ENCODE measurements around the gene ZNF831. TPM values are rescaled to one million over a fixed set of nuclear protein-coding genes. Genes with fewer than 3 reads are reported as not detected.
A peak's percentile ranks its signal among the peaks of the same experiment; 100 is the strongest.

Gene ZNF831
- total RNA-seq, 2 experiments from 2014 or later, result 7.0 to 8.6 TPM

- H3K4me1 Mint-ChIP-seq, result peaks cover 92% of the 10 kb centered on the region
- H3K27me3 Mint-ChIP-seq, result no peaks in the 10 kb centered on the region
- peak overlapping the region; percentile 83 for H3K27ac Mint-ChIP-seq
- no peak for ATAC-seq
- ChIA-PET CTCF (no interaction called here), POLR2A (no interaction called here)
- H3K4me3 Mint-ChIP-seq, result no peak overlapping the region
- no peak for DNase-seq
- intact Hi-C loops (cut with DNase I, micrococcal nuclease), result loop anchor here in 1 of 2 experiments (10.0 kb wide), 1 partner anchor 752 kb away; no protein-coding TSS in a partner anchor
- H3K9me3 Mint-ChIP-seq (ENCODE audit: low read depth), result no peaks in the 10 kb centered on the region
- peaks cover 12% of the 10 kb centered on the region for H3K36me3 Mint-ChIP-seq (ENCODE audit: low read depth)
Observed at GRCh38 chr20:59157064-59157463, 6.6 kb upstream of the ZNF831 start.

- H3K36me3 Mint-ChIP-seq (ENCODE audit: low read depth), result peaks cover 10% of the 10 kb centered on the region
Observed at GRCh38 chr20:59157531-59157930, 6.1 kb upstream of the ZNF831 start.

GRCh38 chr20:59157961-59158541 lies 5.6 kb upstream of the ZNF831 start:
- intact Hi-C loops (cut with DNase I, micrococcal nuclease), result loop anchor here in 1 of 2 experiments (2.0 to 10.0 kb wide), 2 partner anchors 69 to 753 kb away; no protein-coding TSS in a partner anchor
- Mint-ChIP-seq H3K9me3 (ENCODE audit: low read depth) (no peaks in the 10 kb centered on the region), H3K27ac (peak overlapping the region; percentile 66), H3K4me1 (peaks cover 92% of the 10 kb centered on the region), H3K36me3 (ENCODE audit: low read depth) (peaks cover 9% of the 10 kb centered on the region), H3K4me3 (peak overlapping the region; percentile 45), H3K27me3 (no peaks in the 10 kb centered on the region)
- POLR2A ChIA-PET, result no interaction called here
- no peak for ATAC-seq
- no peak for DNase-seq
- CTCF ChIA-PET, result interaction anchor here (1.8 to 2.0 kb wide), 2 partner anchors 11 to 20 kb away, joined by 5 to 7 read pairs; no protein-coding TSS in a partner anchor

More at GRCh38 chr20:59157531-59157930, 6.1 kb upstream of the ZNF831 start:
- ATAC-seq (no peak), DNase-seq (no peak)
- intact Hi-C loops (cut with DNase I, micrococcal nuclease), result loop anchor here in 1 of 2 experiments (10.0 kb wide), 1 partner anchor 753 kb away; no protein-coding TSS in a partner anchor
- Mint-ChIP-seq H3K27ac (peak overlapping the region; percentile 83), H3K27me3 (no peaks in the 10 kb centered on the region), H3K4me3 (no peak overlapping the region), H3K4me1 (peaks cover 92% of the 10 kb centered on the region), H3K9me3 (ENCODE audit: low read depth) (no peaks in the 10 kb centered on the region)
- POLR2A ChIA-PET, result no interaction called here
- CTCF ChIA-PET, result interaction anchor here (2.0 kb wide), 1 partner anchor 10 kb away, joined by 5 read pairs; no protein-coding TSS in a partner anchor

- CTCF ChIA-PET, result interaction anchor here (0.9 to 2.4 kb wide), 9 partner anchors 12 to 93 kb away, joined by 3 to 7 read pairs (median 4); no protein-coding TSS in a partner anchor
- DNase-seq (no peak), ATAC-seq (no peak)
- Mint-ChIP-seq H3K27ac (no peak overlapping the region), H3K4me3 (peak overlapping the region; percentile 45), H3K4me1 (peaks cover 91% of the 10 kb centered on the region), H3K9me3 (ENCODE audit: low read depth) (no peaks in the 10 kb centered on the region), H3K36me3 (ENCODE audit: low read depth) (peaks cover 9% of the 10 kb centered on the region), H3K27me3 (no peaks in the 10 kb centered on the region)
- POLR2A ChIA-PET, result interaction anchor here (1.3 kb wide), 1 partner anchor 12 kb away, joined by 7 read pairs; no protein-coding TSS in a partner anchor
- intact Hi-C loops (cut with DNase I, micrococcal nuclease), result loop anchor here (1.0 to 10.0 kb wide), 3 partner anchors 11 to 754 kb away; no protein-coding TSS in a partner anchor
Observed at GRCh38 chr20:59158673-59159072, 4.9 kb upstream of the ZNF831 start.

GRCh38 chr20:59159091-59159490 lies 4.5 kb upstream of the ZNF831 start:
- ChIA-PET POLR2A (interaction anchor here (1.1 to 1.3 kb wide), 2 partner anchors 12 to 13 kb away, joined by 3 to 7 read pairs; no protein-coding TSS in a partner anchor), CTCF (interaction anchor here (0.6 to 2.4 kb wide), 11 partner anchors 10 to 93 kb away, joined by 3 to 7 read pairs (median 4); no protein-coding TSS in a partner anchor)
- Mint-ChIP-seq H3K4me1 (peaks cover 87% of the 10 kb centered on the region), H3K4me3 (peak overlapping the region; percentile 80), H3K27me3 (no peaks in the 10 kb centered on the region), H3K36me3 (ENCODE audit: low read depth) (peaks cover 9% of the 10 kb centered on the region), H3K27ac (peak overlapping the region; percentile 97), H3K9me3 (ENCODE audit: low read depth) (no peaks in the 10 kb centered on the region)
- intact Hi-C loops (cut with DNase I, micrococcal nuclease), result loop anchor here (1.0 to 10.0 kb wide), 3 partner anchors 12 to 754 kb away; no protein-coding TSS in a partner anchor
- ATAC-seq, result peak; percentile 7
- no peak for DNase-seq

- ATAC-seq (peak; percentile 83), DNase-seq (peak; percentile 75)
- Mint-ChIP-seq H3K9me3 (ENCODE audit: low read depth) (no peaks in the 10 kb centered on the region), H3K27me3 (no peaks in the 10 kb centered on the region), H3K27ac (peak overlapping the region; percentile 97), H3K4me1 (peaks cover 82% of the 10 kb centered on the region), H3K4me3 (peak overlapping the region; percentile 80), H3K36me3 (ENCODE audit: low read depth) (peaks cover 9% of the 10 kb centered on the region)
- intact Hi-C loops (cut with DNase I, micrococcal nuclease), result loop anchor here (1.0 to 10.0 kb wide), 5 partner anchors 12 to 855 kb away; partner anchors contain the start of gene RAB22A (in 1 of the 2)
- CTCF ChIA-PET, result interaction anchor here (0.6 to 2.4 kb wide), 12 partner anchors 11 to 94 kb away, joined by 3 to 7 read pairs (median 4); no protein-coding TSS in a partner anchor
- POLR2A ChIA-PET, result interaction anchor here (0.7 to 1.3 kb wide), 3 partner anchors 11 to 14 kb away, joined by 3 to 7 read pairs (median 3); no protein-coding TSS in a partner anchor
Observed at GRCh38 chr20:59159493-59160376, 3.9 kb upstream of the ZNF831 start.

- DNase-seq (no peak), ATAC-seq (no peak)
- intact Hi-C loops (cut with DNase I, micrococcal nuclease), result loop anchor here (1.0 to 10.0 kb wide), 3 partner anchors 8 to 856 kb away; partner anchors contain the start of gene RAB22A (in 1 of the 2)
- H3K4me1 Mint-ChIP-seq, result peaks cover 82% of the 10 kb centered on the region
- H3K4me3 Mint-ChIP-seq, result peak overlapping the region; percentile 80
- H3K9me3 Mint-ChIP-seq (ENCODE audit: low read depth), result no peaks in the 10 kb centered on the region
- ChIA-PET POLR2A (interaction anchor here (0.6 kb wide), 2 partner anchors 12 to 93 kb away, joined by 3 to 5 read pairs; no protein-coding TSS in a partner anchor), CTCF (interaction anchor here (0.6 to 2.4 kb wide), 6 partner anchors 12 to 73 kb away, joined by 3 to 6 read pairs (median 4); no protein-coding TSS in a partner anchor)
- H3K27me3 Mint-ChIP-seq, result no peaks in the 10 kb centered on the region
- peaks cover 9% of the 10 kb centered on the region for H3K36me3 Mint-ChIP-seq (ENCODE audit: low read depth)
- peak overlapping the region; percentile 97 for H3K27ac Mint-ChIP-seq
Observed at GRCh38 chr20:59160389-59161115, 3.1 kb upstream of the ZNF831 start.

- DNase-seq, result no peak
- ATAC-seq, result no peak
- Mint-ChIP-seq H3K27me3 (no peaks in the 10 kb centered on the region), H3K4me3 (peak overlapping the region; percentile 80), H3K36me3 (ENCODE audit: low read depth) (peaks cover 9% of the 10 kb centered on the region), H3K27ac (peak overlapping the region; percentile 97), H3K4me1 (peaks cover 85% of the 10 kb centered on the region), H3K9me3 (ENCODE audit: low read depth) (no peaks in the 10 kb centered on the region)
- intact Hi-C loops (cut with DNase I, micrococcal nuclease), result loop anchor here (1.0 to 10.0 kb wide), 4 partner anchors 9 to 857 kb away; partner anchors contain the start of gene RAB22A (in 1 of the 2)
- POLR2A ChIA-PET, result no interaction called here
- CTCF ChIA-PET, result interaction anchor here (1.4 kb wide), 1 partner anchor 74 kb away, joined by 5 read pairs; no protein-coding TSS in a partner anchor
Observed at GRCh38 chr20:59161721-59162120, 1.9 kb upstream of the ZNF831 start.

GRCh38 chr20:59164686-59165391 lies 1.2 kb downstream of the ZNF831 start:
- Mint-ChIP-seq H3K9me3 (ENCODE audit: low read depth) (peaks cover under 1% of the 10 kb centered on the region), H3K36me3 (ENCODE audit: low read depth) (peaks cover 16% of the 10 kb centered on the region), H3K27ac (peak overlapping the region; percentile 94), H3K4me3 (peak overlapping the region; percentile 76), H3K27me3 (no peaks in the 10 kb centered on the region), H3K4me1 (peaks cover 89% of the 10 kb centered on the region)
- ChIA-PET CTCF (interaction anchor here (0.5 to 3.3 kb wide), 11 partner anchors 9 to 121 kb away, joined by 3 to 45 read pairs (median 5); no protein-coding TSS in a partner anchor), POLR2A (interaction anchor here (1.4 to 3.1 kb wide), 2 partner anchors 13 to 17 kb away, joined by 4 to 21 read pairs; no protein-coding TSS in a partner anchor)
- intact Hi-C loops (cut with DNase I, micrococcal nuclease), result loop anchor here (1.0 to 10.0 kb wide), 7 partner anchors 42 to 860 kb away; partner anchors contain the start of genes ATP5F1E (in 1 of the 2), NELFCD (in 1 of the 2), RAB22A (in 1 of the 2) and STX16 (in 1 of the 2)
- no peak for DNase-seq
- ATAC-seq, result peak; percentile 11
